NOMO-1 treated with dmso at 0.1 percent for 144 hours (cell line): ENCODE results near the gene UNC13B.

ENCODE experiments used
- DNase-seq: peaks from one replicate; lab custom pipeline; 2025; ENCODE audit not compliant: unreplicated experiment; lab: John Stamatoyannopoulos, UW

Gene UNC13B

GRCh38 chr9:35422753-35423152 lies 260.9 kb downstream of the UNC13B start:
- DNase-seq: no peak

GRCh38 chr9:35423499-35423898 lies 261.7 kb downstream of the UNC13B start:
- DNase-seq: no peak

GRCh38 chr9:35424356-35425352 lies 262.8 kb downstream of the UNC13B start:
- DNase-seq: no peak

DNA sequence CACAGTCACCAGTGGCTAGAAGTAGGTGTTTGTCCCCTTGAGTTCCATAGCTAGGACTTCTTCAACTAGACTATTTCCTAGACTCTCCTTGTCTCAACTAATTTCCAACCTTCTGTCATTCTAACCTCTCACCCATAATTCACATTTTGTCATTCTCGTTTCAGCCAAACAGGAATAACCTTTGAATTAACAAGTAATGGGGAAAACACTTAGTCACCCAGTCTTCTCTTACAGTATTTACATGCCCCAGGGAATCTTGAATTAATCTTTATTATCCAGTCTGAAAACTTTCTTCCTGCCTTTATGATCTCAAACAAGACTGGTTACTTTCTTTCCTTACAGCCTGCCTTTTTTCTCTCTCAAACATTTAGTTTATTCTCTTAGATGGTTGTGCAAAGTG lies 264.8 kb downstream of the UNC13B start:
- no peak for DNase-seq

DNA sequence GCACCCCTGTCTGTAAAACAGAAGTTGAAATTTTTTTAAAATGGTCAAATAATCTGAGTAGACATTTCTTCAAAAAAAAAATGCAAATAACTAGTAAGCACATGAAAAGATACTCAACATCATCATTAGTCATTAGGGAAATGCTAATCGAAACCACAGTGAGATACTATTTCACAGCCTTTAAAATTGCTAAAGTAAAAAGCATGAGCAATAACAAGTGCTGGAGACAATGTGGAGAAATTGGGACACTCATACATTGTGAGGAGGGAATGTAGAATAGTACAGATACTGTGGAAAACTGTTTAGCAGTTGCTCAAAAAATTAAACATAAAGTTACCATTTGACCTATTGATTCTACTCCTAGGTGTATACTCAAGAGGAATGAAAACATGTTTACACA lies 269.7 kb downstream of the UNC13B start:
- DNase-seq: no peak

GRCh38 chr9:35432076-35432475 lies 270.3 kb downstream of the UNC13B start:
- no peak for DNase-seq

DNA sequence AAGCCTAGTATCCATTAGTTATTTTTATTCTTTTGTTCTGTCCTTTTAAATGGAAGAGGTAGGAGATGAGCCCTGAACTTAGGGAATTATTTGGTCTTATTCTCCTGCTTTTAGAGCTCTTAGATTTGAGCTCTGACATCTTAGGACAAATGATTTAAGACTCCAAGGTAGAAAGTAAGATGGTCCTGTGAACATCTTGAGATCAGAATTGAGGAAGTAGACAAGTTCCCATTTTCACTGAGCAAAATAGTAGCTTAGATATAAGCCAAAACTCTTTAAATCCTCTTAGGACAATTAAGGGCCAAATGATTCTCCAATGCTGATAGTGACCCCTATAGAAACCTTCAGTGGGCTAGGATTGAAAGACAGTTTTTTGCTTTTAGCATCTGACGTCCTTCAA lies 275.1 kb downstream of the UNC13B start:
- DNase-seq: no peak

DNA sequence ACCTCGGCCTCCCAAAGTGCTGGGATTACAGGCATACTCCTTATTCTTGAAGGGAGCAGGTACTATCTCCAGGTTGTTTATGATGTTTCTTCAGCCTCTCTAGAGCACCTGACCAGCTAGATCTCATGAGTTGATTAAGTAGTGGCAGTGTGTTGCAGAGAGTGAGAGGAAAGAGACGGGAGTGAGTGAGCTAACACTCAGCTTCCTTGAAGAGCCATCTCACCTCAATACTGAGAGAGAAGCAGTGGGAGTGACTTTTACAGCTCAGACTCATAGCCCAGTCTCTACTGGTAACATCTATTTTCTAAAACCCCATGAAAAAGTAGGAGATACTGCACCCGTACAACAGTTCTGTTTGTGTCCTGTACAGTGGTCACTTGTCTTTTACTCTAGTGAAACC lies 284.2 kb downstream of the UNC13B start:
- no peak for DNase-seq

DNA sequence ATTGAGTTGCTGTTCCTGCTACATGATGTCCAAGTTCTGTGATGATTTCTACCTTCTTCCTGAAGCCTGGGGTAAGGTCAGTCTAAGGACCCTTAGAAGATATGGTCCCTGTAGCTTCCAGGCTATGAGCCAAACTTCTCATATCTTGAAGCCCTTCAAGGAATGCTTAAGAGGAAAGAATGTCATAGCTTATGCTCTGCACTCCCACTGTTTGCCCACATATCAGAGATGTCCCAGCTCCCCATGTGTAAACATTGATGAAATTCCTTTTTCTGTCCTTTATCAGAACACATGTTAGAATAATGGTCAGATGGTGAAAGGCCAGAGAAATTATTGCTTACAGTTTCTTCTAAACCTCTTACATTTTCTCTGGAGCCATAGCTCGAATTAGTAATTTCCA lies 286.7 kb downstream of the UNC13B start:
- no peak for DNase-seq

GRCh38 chr9:35452481-35452880 lies 290.7 kb downstream of the UNC13B start:
- no peak for DNase-seq

- no peak for DNase-seq
Measured at GRCh38 chr9:35453786-35454185, 292.0 kb downstream of the UNC13B start.
